PC-9 (cell line): ENCODE data around the gene DENND4A.

Experiments
- EZH2 ChIP-seq: fragments of 200-600 bp; sonication (generic); IDR thresholded peaks from 2 replicates; pipeline ENCODE4 v1.8.0; 2017; ENCODE audit warnings: antibody characterized with exemption, low read depth
- TF ChIP-seq, protein P1 (sequence below): fragments of 200-600 bp; sonication (generic); conservative IDR thresholded peaks from 2 replicates; pipeline ENCODE4 v1.6.1; 2017; ENCODE audit warnings: mixed run types, antibody characterized with exemption, mild to moderate bottlenecking, moderate library complexity

DNA sequence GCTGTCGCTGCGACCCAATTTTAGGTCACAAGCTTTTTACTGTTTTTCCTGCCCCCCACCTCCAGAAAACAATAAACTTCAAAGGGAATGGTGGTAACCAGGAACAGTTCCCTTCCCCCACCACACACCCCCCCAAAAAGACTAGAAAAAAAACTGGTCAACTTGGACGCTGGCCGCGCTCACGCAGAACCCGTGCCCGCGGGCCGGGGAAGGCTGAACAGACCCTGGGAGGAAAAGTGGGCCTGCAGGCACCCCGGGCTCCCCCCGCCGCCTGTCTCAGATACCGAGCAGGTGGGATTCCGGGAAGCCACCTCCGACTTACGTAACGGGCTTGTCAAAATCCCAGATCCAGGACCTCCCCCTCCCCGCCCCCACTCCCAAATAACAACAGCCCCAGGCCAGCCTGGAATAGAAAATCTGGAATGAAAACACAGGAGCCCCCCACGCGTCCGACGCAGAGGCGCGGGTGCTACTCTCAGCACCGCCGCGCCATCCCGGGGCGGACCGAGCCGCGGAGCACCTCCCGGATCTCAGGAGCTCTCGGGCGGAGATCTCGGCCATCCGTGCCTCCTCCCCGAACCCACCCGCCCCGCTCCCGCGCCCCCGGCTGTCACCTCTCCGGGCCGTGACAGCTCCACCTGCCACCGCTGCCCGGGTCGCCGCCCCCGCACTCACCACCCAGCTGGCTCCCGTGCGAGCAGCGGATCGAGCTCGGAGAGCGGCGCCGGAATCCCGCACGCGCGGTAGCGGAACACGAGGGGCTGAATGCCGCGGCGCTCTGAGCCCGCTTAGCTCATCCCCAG is 557 bp downstream of the DENND4A start:
- TF ChIP-seq, protein P1, sequence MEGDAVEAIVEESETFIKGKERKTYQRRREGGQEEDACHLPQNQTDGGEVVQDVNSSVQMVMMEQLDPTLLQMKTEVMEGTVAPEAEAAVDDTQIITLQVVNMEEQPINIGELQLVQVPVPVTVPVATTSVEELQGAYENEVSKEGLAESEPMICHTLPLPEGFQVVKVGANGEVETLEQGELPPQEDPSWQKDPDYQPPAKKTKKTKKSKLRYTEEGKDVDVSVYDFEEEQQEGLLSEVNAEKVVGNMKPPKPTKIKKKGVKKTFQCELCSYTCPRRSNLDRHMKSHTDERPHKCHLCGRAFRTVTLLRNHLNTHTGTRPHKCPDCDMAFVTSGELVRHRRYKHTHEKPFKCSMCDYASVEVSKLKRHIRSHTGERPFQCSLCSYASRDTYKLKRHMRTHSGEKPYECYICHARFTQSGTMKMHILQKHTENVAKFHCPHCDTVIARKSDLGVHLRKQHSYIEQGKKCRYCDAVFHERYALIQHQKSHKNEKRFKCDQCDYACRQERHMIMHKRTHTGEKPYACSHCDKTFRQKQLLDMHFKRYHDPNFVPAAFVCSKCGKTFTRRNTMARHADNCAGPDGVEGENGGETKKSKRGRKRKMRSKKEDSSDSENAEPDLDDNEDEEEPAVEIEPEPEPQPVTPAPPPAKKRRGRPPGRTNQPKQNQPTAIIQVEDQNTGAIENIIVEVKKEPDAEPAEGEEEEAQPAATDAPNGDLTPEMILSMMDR = no peak
- TF ChIP-seq EZH2 = no peak
